Upper lobe of left lung (tissue), 4 donors: Measurements from ENCODE around the gene TAS1R3.

Source experiments
- CTCF ChIP-seq, 6 experiments: fragments of 450-650 bp in 4 of 6; fragments of 200-600 bp in 2 of 6; sonication (generic) in 2 of 6; IDR thresholded peaks; one replicate each; pipeline ENCODE4 v1.5.1; 2016 to 2019; ENCODE audit warnings: antibody characterized with exemption in 6 of 6
- POLR2A ChIP-seq, 4 donors: fragments of 450-650 bp; IDR thresholded peaks; one replicate each; pipeline ENCODE4 v1.5.1; 2016 to 2017; ENCODE audit warnings: antibody characterized with exemption in 4 of 4, mild to moderate bottlenecking in 2 of 4

DNA sequence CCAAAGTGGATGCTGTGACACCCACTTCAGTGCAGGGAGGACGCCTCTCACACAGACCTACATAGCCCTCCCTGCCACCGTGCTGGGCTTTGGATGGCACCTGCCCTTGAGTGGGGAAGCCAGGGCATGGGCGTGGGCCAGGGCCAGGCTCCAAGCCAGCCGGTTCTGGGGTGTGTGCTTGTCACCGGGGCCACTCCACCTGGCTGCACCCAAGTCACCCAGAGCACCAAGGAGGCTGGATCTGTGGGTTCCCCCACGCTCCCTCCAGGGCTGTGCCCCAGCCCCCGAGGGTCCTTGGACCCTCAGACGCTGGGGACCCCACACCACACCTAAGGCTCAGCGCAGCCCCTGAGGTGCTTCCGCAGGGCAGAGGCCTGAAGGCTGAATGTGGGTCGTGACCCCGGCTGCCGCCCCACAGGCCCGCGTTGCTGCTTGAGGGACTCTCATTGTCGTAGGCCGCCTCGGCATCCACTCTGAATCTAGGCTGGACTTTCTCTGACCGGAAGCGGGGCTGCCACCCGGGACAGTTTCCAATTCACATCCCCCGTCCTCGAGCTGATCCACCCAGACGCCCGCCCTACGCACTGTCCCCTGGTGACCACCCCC lies 25.8 kb downstream of the TAS1R3 start:
- TF ChIP-seq CTCF (IDR thresholded peaks at IDR 0.05), result no peak
- TF ChIP-seq POLR2A (IDR thresholded peaks at IDR 0.05), result no peak
